PFSK-1 (cell line): ENCODE data around the gene PRL.

Experiments used
- FOXP2 ChIP-seq: optimal IDR thresholded peaks from 2 replicates; pipeline ENCODE3; 2011; ENCODE audit warnings: borderline replicate concordance, control low read depth, inconsistent platforms; ENCODE audit not compliant: insufficient read depth; ENCODE audit errors: extremely low read length, extremely low read depth
- POLR2AphosphoS5 ChIP-seq: IDR thresholded peaks from 2 replicates; pipeline ENCODE4 v1.6.1; 2012; ENCODE audit warnings: low read depth, mild to moderate bottlenecking, control low read depth, low read length, moderate library complexity
- REST ChIP-seq, 2 experiments: IDR thresholded peaks; 2 replicates each; pipeline versions ENCODE4 v1.6.1 to v1.8.0; 2011 to 2012; ENCODE audit warnings: low read depth in 2 of 2, low read length in 2 of 2, control low read depth in 1 of 2, inconsistent platforms in 1 of 2, mild to moderate bottlenecking in 1 of 2, moderate library complexity in 1 of 2; ENCODE audit not compliant: insufficient read depth in 1 of 2
- SIN3A ChIP-seq: IDR thresholded peaks from 2 replicates; pipeline ENCODE4 v1.6.1; 2012; ENCODE audit warnings: mild to moderate bottlenecking, low read length, moderate library complexity, borderline replicate concordance; ENCODE audit not compliant: insufficient read depth
- TAF1 ChIP-seq: IDR thresholded peaks from 2 replicates; pipeline ENCODE4 v1.6.1; 2012; ENCODE audit warnings: low read length, control low read depth, borderline replicate concordance; ENCODE audit not compliant: insufficient read depth

The PRL gene

GRCh38 chr6:22332216-22332615 is 35.4 kb upstream of the PRL start:
- TF ChIP-seq POLR2AphosphoS5 (no peak), FOXP2 (no peak), TAF1 (no peak), SIN3A (no peak), REST (IDR thresholded peaks at IDR 0.05; ENCODE audit: insufficient read depth in 1 of 2, low read depth in 2 of 2, low read length in 2 of 2) (no peak)

- TF ChIP-seq REST (IDR thresholded peaks at IDR 0.05; ENCODE audit: insufficient read depth in 1 of 2, low read depth in 2 of 2, low read length in 2 of 2) (no peak), TAF1 (no peak), FOXP2 (no peak)
These were observed 34.1 kb upstream of the PRL start for GRCh38 chr6:22330941-22331340.

- TF ChIP-seq POLR2AphosphoS5 (no peak), SIN3A (no peak), TAF1 (no peak), FOXP2 (no peak), REST (IDR thresholded peaks at IDR 0.05; ENCODE audit: insufficient read depth in 1 of 2, low read depth in 2 of 2, low read length in 2 of 2) (no peak)
These were observed 31.6 kb upstream of the PRL start for GRCh38 chr6:22328474-22328873.

DNA sequence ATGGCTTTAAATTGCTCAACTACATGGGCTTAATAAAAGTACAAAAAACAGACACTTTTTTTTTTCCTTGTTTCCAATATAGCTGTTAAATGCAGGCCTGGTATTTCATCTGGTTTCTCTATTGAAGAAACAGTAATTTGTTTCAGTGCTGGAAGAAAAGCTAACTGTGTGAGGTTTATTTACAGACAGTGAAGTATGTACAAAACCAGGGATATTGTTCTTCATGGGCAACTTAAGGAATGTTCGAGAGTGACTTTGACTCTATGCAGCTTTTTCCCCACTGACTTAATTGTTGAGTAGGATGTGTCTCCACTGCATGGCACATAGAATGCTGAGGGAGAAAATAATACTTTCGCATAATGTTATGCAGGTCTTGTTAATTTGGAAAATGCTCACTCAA is 31.0 kb upstream of the PRL start:
- no peak for TF ChIP-seq REST (IDR thresholded peaks at IDR 0.05; ENCODE audit: insufficient read depth in 1 of 2, low read depth in 2 of 2, low read length in 2 of 2)
- TF ChIP-seq TAF1 = no peak
- TF ChIP-seq POLR2AphosphoS5 = no peak
- TF ChIP-seq SIN3A = no peak
- no peak for TF ChIP-seq FOXP2

GRCh38 chr6:22326500-22326899 is 29.7 kb upstream of the PRL start:
- TF ChIP-seq REST (IDR thresholded peaks at IDR 0.05; ENCODE audit: insufficient read depth in 1 of 2, low read depth in 2 of 2, low read length in 2 of 2) (no peak), SIN3A (no peak), FOXP2 (no peak), POLR2AphosphoS5 (no peak), TAF1 (no peak)
